ENCODE measurements around the gene ABCB7. TPM values are rescaled to one million over a fixed set of nuclear protein-coding genes. Genes with fewer than 3 reads are reported as not detected.
A peak's percentile ranks its signal among the peaks of the same experiment; 100 is the strongest.
"Not testable (repeated sequence)": the region's sequence is repeated elsewhere in the genome, so short reads cannot be mapped to it uniquely, and the experiment has no call there.

The ABCB7 gene
- polyA plus RNA-seq (ENCODE audit: insufficient read length in 10 of 10), result 10 to 100 TPM; 17.0 to 25.9 (median 21.0) TPM
- long read RNA-seq, donor 1, full-length matches to known transcripts, result 4 of 4 reads
- long read RNA-seq, donor 1, partial matches to known transcripts, result 0 of 4 reads
- long read RNA-seq, donor 1, other reads (novel, unspliced or antisense), result 0 of 4 reads
- long read RNA-seq, donor 2, partial matches to known transcripts, result 0 of 1 reads
- long read RNA-seq, donor 2, other reads (novel, unspliced or antisense), result 0 of 1 reads
- long read RNA-seq, donor 3, result 0 reads
- long read RNA-seq, donor 4, full-length matches to known transcripts, result 3 of 3 reads
- long read RNA-seq, donor 4, partial matches to known transcripts, result 0 of 3 reads
- long read RNA-seq, donor 4, other reads (novel, unspliced or antisense), result 0 of 3 reads
- long read RNA-seq, donor 5, full-length matches to known transcripts, result 2 of 2 reads
- long read RNA-seq, donor 5, partial matches to known transcripts, result 0 of 2 reads
- long read RNA-seq, donor 5, other reads (novel, unspliced or antisense), result 0 of 2 reads
- long read RNA-seq, donor 6, full-length matches to known transcripts, result 10 of 10 reads
- long read RNA-seq, donor 6, partial matches to known transcripts, result 0 of 10 reads
- long read RNA-seq, donor 6, other reads (novel, unspliced or antisense), result 0 of 10 reads
- long read RNA-seq, donor 7, full-length matches to known transcripts, result 2 of 2 reads
- long read RNA-seq, donor 7, partial matches to known transcripts, result 0 of 2 reads
- long read RNA-seq, donor 7, other reads (novel, unspliced or antisense), result 0 of 2 reads
- long read RNA-seq, donor 8, full-length matches to known transcripts, result 1 of 1 reads
- long read RNA-seq, donor 8, partial matches to known transcripts, result 0 of 1 reads
- long read RNA-seq, donor 8, other reads (novel, unspliced or antisense), result 0 of 1 reads
- long read RNA-seq, donor 9, full-length matches to known transcripts, result 4 of 4 reads
- long read RNA-seq, donor 9, partial matches to known transcripts, result 0 of 4 reads
- long read RNA-seq, donor 9, other reads (novel, unspliced or antisense), result 0 of 4 reads

GRCh38 chrX:75155827-75156525 lies at the start of gene ABCB7:
Gene ABCB7, minus strand, starts transcription at chrX:75156283. Its CDS starts 11 bp downstream, at chrX:75156272.
- DNase-seq, result peak; percentile 66 to 90 (median 79)

DNA sequence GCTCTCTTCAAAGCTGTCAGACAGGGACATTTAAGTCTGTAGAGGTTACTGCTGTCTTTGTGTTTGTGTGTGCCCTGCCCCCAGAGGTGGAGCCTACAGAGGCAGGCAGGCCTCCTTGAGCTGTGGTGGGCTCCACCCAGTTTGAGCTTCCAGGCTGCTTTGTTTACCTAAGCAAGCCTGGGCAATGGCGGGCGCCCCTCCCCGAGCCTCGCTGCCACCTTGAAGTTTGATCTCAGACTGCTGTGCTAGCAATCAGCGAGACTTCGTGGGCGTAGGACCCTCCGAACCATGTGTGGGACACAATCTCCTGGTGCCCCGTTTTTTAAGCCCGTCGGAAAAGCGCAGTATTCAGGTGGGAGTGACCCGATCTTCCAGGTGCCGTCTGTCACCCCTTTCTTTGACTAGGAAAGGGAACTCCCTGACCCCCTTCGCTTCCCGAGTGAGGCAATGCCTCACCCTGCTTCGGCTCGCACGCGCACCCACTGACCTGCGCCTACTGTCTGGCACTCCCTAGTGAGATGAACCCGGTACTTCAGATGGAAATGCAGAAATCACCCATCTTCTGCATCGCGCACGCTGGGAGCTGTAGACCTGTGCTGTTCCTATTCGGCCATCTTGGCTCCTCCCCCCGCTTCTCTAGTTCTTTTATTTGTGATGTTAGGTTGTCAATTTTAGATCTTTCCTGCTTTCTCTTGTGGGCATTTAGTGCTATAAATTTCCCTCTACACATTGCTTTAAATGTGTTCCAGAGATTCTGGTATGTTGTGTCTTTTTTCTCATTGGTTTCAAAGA lies 32.5 kb upstream of the ABCB7 start:
- not testable (repeated sequence) for DNase-seq

DNA sequence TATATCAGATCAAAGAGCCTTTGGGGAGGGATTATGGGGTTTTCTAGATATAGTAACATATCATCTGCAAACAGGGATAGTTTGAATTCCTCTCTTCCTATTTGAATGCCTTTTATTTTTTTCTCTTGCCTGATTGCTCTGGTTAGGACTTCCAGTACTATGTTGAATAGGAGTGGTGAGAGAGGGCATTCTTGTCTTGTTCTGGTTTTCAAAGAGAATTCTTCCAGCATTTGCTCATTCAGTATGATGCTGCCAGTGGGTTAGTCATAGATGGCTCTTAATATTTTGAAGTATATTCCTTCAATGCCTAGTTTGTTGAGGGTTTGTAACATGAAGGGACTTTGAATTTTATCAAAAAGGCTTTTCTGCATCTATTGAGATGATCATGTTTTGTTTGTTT lies 25.6 kb upstream of the ABCB7 start:
- no peak for DNase-seq

GRCh38 chrX:75179536-75180293 lies 23.6 kb upstream of the ABCB7 start:
- DNase-seq, result not testable (repeated sequence)

DNA sequence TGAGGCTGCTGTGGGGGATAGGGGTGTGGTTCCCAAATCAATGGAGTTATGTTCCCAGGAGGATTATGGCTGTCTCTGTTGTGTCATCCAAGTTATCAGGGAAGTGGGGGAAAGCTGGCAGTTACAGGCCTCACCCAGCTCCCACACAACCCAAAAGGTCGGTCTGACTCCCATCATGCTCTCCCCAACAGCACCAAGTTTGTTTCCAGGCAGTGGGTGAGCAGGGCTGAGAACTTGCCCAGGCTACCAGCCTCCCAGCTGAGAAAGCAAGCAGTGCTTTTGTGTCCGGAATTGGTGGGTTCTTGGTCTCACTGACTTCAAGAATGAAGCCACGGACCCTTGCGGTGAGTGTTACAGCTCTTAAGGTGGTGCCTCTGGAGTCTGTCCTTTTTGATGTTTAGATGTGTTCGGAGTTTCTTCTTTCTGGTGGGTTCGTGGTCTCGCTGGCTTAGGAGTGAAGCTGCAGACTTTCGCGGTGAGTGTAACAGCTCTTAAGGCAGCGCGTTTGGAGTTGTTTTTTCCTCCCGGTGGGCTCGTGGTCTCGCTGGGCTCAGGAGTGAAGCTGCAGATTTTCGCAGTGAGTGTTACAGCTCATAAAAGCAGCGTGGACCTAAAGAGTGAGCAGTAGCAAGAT lies 16.3 kb upstream of the ABCB7 start:
- not testable (repeated sequence) for DNase-seq

DNA sequence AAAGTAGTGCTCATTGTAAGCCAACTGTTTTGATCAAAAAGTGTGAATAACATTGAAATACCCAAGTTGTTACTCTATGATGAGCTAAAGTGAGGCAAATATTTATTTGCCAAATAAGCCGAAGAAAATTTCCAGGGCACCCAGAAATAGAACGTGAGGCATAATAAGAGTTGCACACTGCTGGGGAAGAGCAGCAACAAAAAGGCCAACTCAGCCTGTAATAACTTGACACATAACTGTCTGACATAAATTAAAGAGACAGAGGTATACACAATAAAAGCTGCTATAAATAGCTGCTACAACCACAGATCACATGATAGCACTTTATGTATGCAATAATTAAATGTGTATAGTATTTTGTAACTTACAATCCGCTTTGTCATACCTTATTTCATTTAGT lies 2.0 kb upstream of the ABCB7 start:
- DNase-seq, result no peak

GRCh38 chrX:75156531-75156945 lies 455 bp upstream of the ABCB7 start:
- peak in 2 of 3 donors; percentile 7 to 19 for DNase-seq

DNA sequence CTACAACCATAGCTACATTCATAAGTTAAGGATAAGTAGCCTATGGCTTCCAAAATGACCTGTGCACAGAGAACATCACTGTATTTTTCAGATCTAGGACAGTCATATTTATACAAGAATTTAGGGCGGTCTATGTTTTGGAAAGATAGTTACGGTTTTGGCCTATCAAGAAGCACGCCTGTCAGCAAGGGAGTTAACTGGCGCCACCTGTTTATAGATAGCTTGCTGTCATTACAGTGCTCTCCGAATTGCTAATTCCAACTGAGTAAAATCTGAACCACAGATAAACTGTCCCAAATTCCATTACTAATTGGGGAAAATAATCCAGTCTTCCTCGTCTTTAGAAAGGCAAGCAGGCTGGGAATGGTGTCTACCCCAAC lies 646 bp downstream of the ABCB7 start:
- DNase-seq, result peak in 2 of 3 donors; percentile 3 to 20

GRCh38 chrX:75154871-75155270 lies 1.2 kb downstream of the ABCB7 start:
- no peak for DNase-seq

DNA sequence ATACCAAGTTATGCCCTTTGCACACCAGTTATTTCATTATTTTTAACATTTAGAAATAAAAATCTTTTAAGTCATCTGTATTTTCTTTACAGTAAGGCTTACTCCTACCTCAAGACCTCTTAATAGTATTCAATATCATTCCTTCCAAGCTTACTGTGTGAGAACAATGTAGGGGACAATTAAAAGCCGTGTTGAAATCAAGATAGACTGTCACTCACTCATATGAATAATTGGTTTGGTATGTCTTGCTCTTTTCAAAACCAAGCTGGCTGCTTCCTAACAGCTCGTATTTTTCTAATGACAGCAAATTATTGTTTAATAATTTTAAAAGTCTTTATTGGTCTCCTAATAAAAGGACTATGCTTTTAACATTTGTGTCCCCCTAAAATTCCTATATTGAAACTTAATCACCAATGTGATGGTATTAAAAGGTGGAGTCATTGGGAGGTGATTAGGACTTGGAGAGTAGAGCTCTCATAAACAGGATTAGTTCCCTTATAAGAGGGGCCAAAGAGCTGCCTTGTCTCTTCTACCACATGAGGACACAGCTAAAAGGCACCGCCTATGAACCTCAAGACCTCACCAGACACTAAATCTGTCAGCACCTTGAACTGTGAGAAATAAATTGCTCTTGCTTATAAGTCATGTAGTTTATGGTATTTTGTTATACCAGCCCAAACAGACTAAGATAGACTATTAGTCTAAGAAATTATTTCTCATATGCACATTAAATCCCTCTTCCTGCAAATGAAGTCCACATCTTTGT lies 4.1 kb downstream of the ABCB7 start:
- no peak for DNase-seq

- DNase-seq, result no peak
These were observed 6.4 kb downstream of the ABCB7 start for GRCh38 chrX:75149654-75150053.

GRCh38 chrX:75132672-75133071 lies 23.4 kb downstream of the ABCB7 start:
- DNase-seq, result no peak

DNA sequence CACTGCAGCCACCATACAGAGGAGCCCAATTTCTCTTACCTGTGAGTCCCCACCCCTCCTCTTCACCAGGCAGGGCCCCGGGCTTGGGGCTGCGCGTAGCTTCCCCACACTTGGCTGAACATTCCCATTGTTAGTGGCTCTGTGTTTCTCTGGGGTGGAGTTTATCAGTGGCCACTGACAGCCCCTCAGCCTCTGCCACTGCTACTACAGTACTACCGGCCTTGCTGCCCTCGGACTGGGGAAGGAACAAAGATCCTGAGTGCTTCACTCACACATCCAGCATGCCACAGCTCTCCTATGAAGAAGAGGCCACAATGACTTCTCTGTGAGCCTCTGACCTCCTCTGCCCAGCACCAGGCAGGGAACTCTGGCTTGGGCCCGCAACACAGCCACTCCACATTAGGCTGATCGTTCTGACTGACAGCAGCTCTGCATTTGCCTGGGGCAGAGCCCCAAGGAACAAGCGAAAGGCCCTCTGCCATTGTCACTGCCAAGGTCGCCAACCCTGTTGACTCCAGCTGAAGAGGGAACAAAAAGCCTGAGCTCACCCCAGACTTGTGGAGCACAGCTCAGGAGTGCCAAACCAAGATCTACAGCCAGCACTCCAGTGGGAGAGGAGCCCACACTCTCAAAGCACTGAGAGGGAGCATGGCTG lies 24.0 kb downstream of the ABCB7 start:
- no peak for DNase-seq

- not testable (repeated sequence) for DNase-seq
These were observed 27.0 kb downstream of the ABCB7 start for GRCh38 chrX:75129069-75129468.

- no peak for DNase-seq
These were observed 37.8 kb downstream of the ABCB7 start for GRCh38 chrX:75118296-75118695.

DNA sequence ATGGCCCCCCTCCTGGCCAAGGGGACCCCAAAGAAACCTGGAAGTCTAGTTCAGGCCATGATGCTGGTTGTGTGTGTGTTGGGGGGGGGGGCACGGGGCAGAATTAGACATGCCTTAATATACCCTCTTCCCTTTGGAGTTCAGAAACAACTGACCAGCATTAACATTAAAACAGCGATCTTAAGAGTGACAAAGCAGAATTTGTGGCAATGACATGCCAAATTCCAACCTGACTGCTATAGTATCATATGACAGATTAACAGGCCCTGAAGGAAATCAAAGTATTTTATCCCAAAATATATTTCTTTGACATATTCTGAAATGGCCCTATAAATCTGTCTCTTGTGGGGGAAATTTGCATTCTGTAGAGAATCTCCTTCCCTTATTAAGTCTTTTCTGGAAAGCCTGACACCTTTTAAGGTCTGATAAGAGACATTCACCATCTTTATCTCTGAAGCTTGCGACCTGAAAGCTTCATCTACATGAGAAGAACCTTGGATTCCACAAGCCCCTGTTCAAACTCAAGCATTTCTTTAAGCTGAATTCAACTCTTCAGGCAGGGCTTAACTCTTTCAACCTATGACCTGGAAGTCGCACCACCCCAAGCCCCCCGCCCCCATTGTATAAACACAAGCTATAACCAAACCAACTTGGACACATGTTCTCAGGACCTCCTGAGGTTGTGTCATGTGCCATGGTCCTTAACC lies 40.2 kb downstream of the ABCB7 start:
- no peak for DNase-seq

DNA sequence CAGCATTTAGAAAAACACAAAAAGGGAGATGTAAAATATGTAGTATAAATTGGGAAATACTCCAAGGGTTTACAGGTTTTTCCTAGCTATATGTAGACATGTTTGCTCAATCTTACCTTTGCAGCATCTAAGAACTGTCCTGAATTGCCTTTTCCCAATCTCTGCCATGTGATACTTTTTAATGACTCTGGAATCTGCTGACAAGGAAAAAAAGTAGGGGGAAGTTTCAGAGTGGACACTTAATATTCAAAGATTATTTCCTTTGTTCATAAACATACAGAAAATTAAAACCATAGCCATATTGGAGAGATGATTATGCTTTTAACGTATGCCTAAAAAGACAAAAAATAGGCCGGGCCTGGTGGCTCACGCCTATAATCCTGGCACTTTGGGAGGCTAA lies 41.4 kb downstream of the ABCB7 start:
- no peak for DNase-seq

- DNase-seq, result no peak
These were observed 42.4 kb downstream of the ABCB7 start for GRCh38 chrX:75113664-75114063.
